SK-N-SH (cell line): Measurements from ENCODE around the gene NOTCH4. TPM values are rescaled to one million over a fixed set of nuclear protein-coding genes. Genes with fewer than 3 reads are reported as not detected.

Experiments used
- CTCF ChIA-PET: fragments of 300-600, 350-600 bp; formaldehyde crosslinking; extraction: SDS; loops from one replicate; lab custom pipeline; 2021; lab: Yijun Ruan, JAX
- POLR2A ChIA-PET: fragments of 350-600 bp; sonication (Branson Sonifier 250); formaldehyde crosslinking; extraction: SDS; loops from one replicate; lab custom pipeline; 2020; ENCODE audit warnings: antibody characterized with exemption, inconsistent platforms; lab: Yijun Ruan, JAX
- DNase-seq: peaks from one replicate; pipeline ENCODE4 v3.0.0; 2012
- H2AFZ ChIP-seq: fragments of 200-600 bp; sonication (generic); 2 replicates; pipeline ENCODE4 v1.8.1; 2016; ENCODE audit warnings: antibody characterized with exemption, mild to moderate bottlenecking, low read depth
- H3F3A ChIP-seq: fragments of 200-600 bp; sonication (generic); replicated peaks from 2 replicates; pipeline ENCODE3; 2016; ENCODE audit warnings: antibody characterized with exemption, mild to moderate bottlenecking; ENCODE audit not compliant: insufficient read depth
- H3K27ac ChIP-seq, 2 experiments: fragments of 200-500 bp in 1 of 2; fragments of 200-600 bp in 1 of 2; sonication (Bioruptor generic) in 1 of 2; sonication (generic), shearing (Covaris generic) in 1 of 2; 2 replicates each; pipeline versions ENCODE4 v1.5.1 to v1.6.1; 2014 to 2016; ENCODE audit warnings: low read depth in 2 of 2, inconsistent platforms in 1 of 2, low read length in 1 of 2, mild to moderate bottlenecking in 1 of 2, mixed read lengths in 1 of 2
- H3K27me3 ChIP-seq: fragments of 200-600 bp; sonication (generic), shearing (Covaris generic); 2 replicates; pipeline ENCODE4 v1.6.1; 2016; ENCODE audit warnings: mixed run types; ENCODE audit not compliant: insufficient read depth
- H3K36me3 ChIP-seq, 2 experiments: fragments of 200-500 bp in 1 of 2; fragments of 200-600 bp in 1 of 2; sonication (Bioruptor generic) in 1 of 2; sonication (generic) in 1 of 2; replicated peaks in 1 of 2; 2 replicates each; pipeline versions ENCODE3 to v1.5.1; 2014 to 2016; ENCODE audit warnings: low read length in 1 of 2, mild to moderate bottlenecking in 1 of 2; ENCODE audit not compliant: insufficient read depth in 2 of 2, control insufficient read depth in 1 of 2
- H3K4me1 ChIP-seq, 2 experiments: fragments of 200-500 bp in 1 of 2; fragments of 200-600 bp in 1 of 2; sonication (Bioruptor generic) in 1 of 2; sonication (generic), shearing (Covaris generic) in 1 of 2; 2 replicates each; pipeline versions ENCODE4 v1.5.1 to v1.6.1; 2014 to 2016; ENCODE audit warnings: low read depth in 1 of 2, low read length in 1 of 2, mixed run types in 1 of 2; ENCODE audit not compliant: insufficient read depth in 2 of 2, control insufficient read depth in 1 of 2
- H3K4me2 ChIP-seq: fragments of 200-600 bp; sonication (generic), shearing (Covaris generic); 2 replicates; pipeline ENCODE4 v1.6.1; 2017; ENCODE audit warnings: mixed run types
- H3K4me3 ChIP-seq, 2 experiments: fragments of 200-500 bp in 1 of 2; fragments of 200-600 bp in 1 of 2; sonication (Bioruptor generic) in 1 of 2; sonication (generic), shearing (Covaris generic) in 1 of 2; 2 replicates each; pipeline versions ENCODE4 v1.5.1 to v1.8.1; 2014 to 2016; ENCODE audit warnings: low read depth in 2 of 2, inconsistent platforms in 1 of 2, low read length in 1 of 2, mild to moderate bottlenecking in 1 of 2, mixed read lengths in 1 of 2, moderate library complexity in 1 of 2
- H3K79me2 ChIP-seq: fragments of 200-600 bp; sonication (generic); 2 replicates; pipeline ENCODE4 v1.8.1; 2017; ENCODE audit warnings: mild to moderate bottlenecking; ENCODE audit not compliant: insufficient read depth
- H3K9ac ChIP-seq: fragments of 200-600 bp; sonication (generic); 2 replicates; pipeline ENCODE4 v1.6.1; 2017; ENCODE audit warnings: mixed run types
- H3K9me2 ChIP-seq: fragments of 200-600 bp; sonication (generic); 2 replicates; pipeline ENCODE4 v1.6.1; 2017; ENCODE audit warnings: mixed run types
- H3K9me3 ChIP-seq: fragments of 200-600 bp; sonication (generic); 2 replicates; pipeline ENCODE4 v1.6.1; 2017; ENCODE audit warnings: mixed run types, mild to moderate bottlenecking, moderate library complexity
- H4K20me1 ChIP-seq: fragments of 200-600 bp; sonication (generic); 2 replicates; pipeline ENCODE4 v1.6.1; 2017; ENCODE audit warnings: mild to moderate bottlenecking, mixed run types; ENCODE audit not compliant: insufficient read depth
- CTCF ChIP-seq: fragments of 200-600 bp; sonication (generic); IDR thresholded peaks from 2 replicates; pipeline ENCODE4 v1.6.1; 2017; ENCODE audit warnings: antibody characterized with exemption, mild to moderate bottlenecking, moderate library complexity
- EP300 ChIP-seq, 2 experiments: IDR thresholded peaks; 2 replicates each; pipeline versions ENCODE4 v1.4.0 to v1.6.1; 2012; ENCODE audit warnings: borderline replicate concordance in 1 of 2, low read depth in 1 of 2, low read length in 1 of 2
- EZH2phosphoT487 ChIP-seq: fragments of 200-600 bp; sonication (generic); IDR thresholded peaks from 2 replicates; pipeline ENCODE4 v1.6.1; 2017; ENCODE audit warnings: low read depth, mixed run types, mild to moderate bottlenecking, antibody characterized with exemption, moderate library complexity, borderline replicate concordance
- FOXM1 ChIP-seq: IDR thresholded peaks from 2 replicates; pipeline ENCODE4 v1.4.0; 2012; ENCODE audit warnings: low read depth, mild to moderate bottlenecking
- GABPA ChIP-seq: IDR thresholded peaks from 2 replicates; pipeline ENCODE4 v1.4.0; 2012; ENCODE audit warnings: low read depth, mild to moderate bottlenecking
- JUND ChIP-seq: IDR thresholded peaks from 2 replicates; pipeline ENCODE4 v1.4.0; 2012
- MEF2A ChIP-seq: IDR thresholded peaks from 2 replicates; pipeline ENCODE4 v1.4.0; 2012; ENCODE audit warnings: low read depth, borderline replicate concordance
- NFIC ChIP-seq: IDR thresholded peaks from 2 replicates; pipeline ENCODE4 v1.4.0; 2012; ENCODE audit warnings: borderline replicate concordance
- NRF1 ChIP-seq: IDR thresholded peaks from 2 replicates; pipeline ENCODE4 v1.6.1; 2012; ENCODE audit warnings: low read depth, mild to moderate bottlenecking, low read length
- PBX3 ChIP-seq: IDR thresholded peaks from 2 replicates; pipeline ENCODE4; 2012
- RXRA ChIP-seq: IDR thresholded peaks from 2 replicates; pipeline ENCODE4 v1.4.0; 2012; ENCODE audit warnings: low read depth, mild to moderate bottlenecking, borderline replicate concordance
- SIN3A ChIP-seq: IDR thresholded peaks from 2 replicates; pipeline ENCODE4 v1.6.1; 2012; ENCODE audit warnings: low read depth, mild to moderate bottlenecking, low read length, moderate library complexity, borderline replicate concordance
- TAF1 ChIP-seq: IDR thresholded peaks from 2 replicates; pipeline ENCODE4 v1.6.1; 2012; ENCODE audit warnings: low read depth, mild to moderate bottlenecking, low read length, moderate library complexity, borderline replicate concordance
- TCF12 ChIP-seq: IDR thresholded peaks from 2 replicates; pipeline ENCODE4 v1.4.0; 2012
- TEAD4 ChIP-seq: IDR thresholded peaks from 2 replicates; pipeline ENCODE4 v1.4.0; 2012; ENCODE audit warnings: mild to moderate bottlenecking, borderline replicate concordance; ENCODE audit not compliant: insufficient read depth
- USF2 ChIP-seq: fragments of 150-350 bp; IDR thresholded peaks from 2 replicates; pipeline ENCODE4 v1.6.1; 2017; ENCODE audit warnings: antibody characterized with exemption, low read length, low read depth, borderline replicate concordance
- YY1 ChIP-seq: IDR thresholded peaks from 2 replicates; pipeline ENCODE4 v1.4.0; 2012; ENCODE audit warnings: low read depth, mild to moderate bottlenecking
- ZBTB33 ChIP-seq: IDR thresholded peaks from 2 replicates; pipeline ENCODE4 v1.4.0; 2012; ENCODE audit warnings: low read depth, borderline replicate concordance
- WGBS: methylation state at CpG from one replicate; pipeline ENCODE4 v1.1.6; 2017; ENCODE audit warnings: low lambda C conversion rate; 5-methylcytosine and 5-hydroxymethylcytosine counted together
- polyA plus RNA-seq, 3 experiments: library from polyadenylated mRNA; depleted of rRNA; stranded (reverse); fragments of >200 nt; gene quantifications; 2 replicates each; pipeline ENCODE4 v1.2.3, GENCODE V29; 2012

NOTCH4 gene
- polyA plus RNA-seq (2012; rRNA removed): 2.5 and 2.8 TPM in 2 replicates
- polyA plus RNA-seq (2012; cell fraction: cytosol; rRNA removed): 1.8 and 2.1 TPM in 2 replicates
- 5.6 and 6.8 TPM in 2 replicates for polyA plus RNA-seq (2012; cell fraction: nucleus; rRNA removed)

GRCh38 chr6:32223258-32224235 lies at the start of gene NOTCH4:
Gene NOTCH4 (minus strand): TSS chr6:32224067. CDS start chr6:32223928, 139 bp downstream.
- Histone ChIP-seq H3K4me2 (no peak within 1 kb of the TSS), H3K36me3 (no peaks in the 10 kb centered on the region), H3K9me3 (no peaks in the 10 kb centered on the region), H3K27me3 (peaks cover 60% of the 10 kb centered on the region), H3K9me2 (no peaks in the 10 kb centered on the region), H3F3A (no peaks in the 10 kb centered on the region), H3K4me3 (no peak within 1 kb of the TSS), H3K9ac (no peak within 1 kb of the TSS), H3K27ac (no peak within 1 kb of the TSS), H3K4me1 (no peaks in the 10 kb centered on the region), H4K20me1 (no peaks in the 10 kb centered on the region), H2AFZ (no peak within 1 kb of the TSS; the same call in 1 of the 2 replicates), H3K79me2 (no peaks in the 10 kb centered on the region)
- POLR2A ChIA-PET: no interaction called here
- 13% methylated on average over 19 of the region's 20 CpGs for WGBS
- CTCF ChIA-PET: interaction anchor here (0.7 kb wide), 1 partner anchor 23 kb away, joined by 3 read pairs; no protein-coding TSS in a partner anchor
- DNase-seq: no peak
- TF ChIP-seq FOXM1 (no peak), CTCF (no peak), SIN3A (no peak), TAF1 (no peak), YY1 (no peak), GABPA (no peak), USF2 (no peak), PBX3 (no peak)
- TF ChIP-seq, all 33 proteins: peak for 0

- Histone ChIP-seq H3K9ac (no peak overlapping the region), H3K9me3 (no peaks in the 10 kb centered on the region), H3K79me2 (no peaks in the 10 kb centered on the region), H3K4me2 (no peak overlapping the region), H3K4me1 (no peaks in the 10 kb centered on the region), H3K4me3 (no peak overlapping the region), H4K20me1 (no peaks in the 10 kb centered on the region), H3K27me3 (no peaks in the 10 kb centered on the region), H3F3A (no peaks in the 10 kb centered on the region), H3K27ac (no peak overlapping the region), H2AFZ (no peak overlapping the region), H3K9me2 (no peaks in the 10 kb centered on the region), H3K36me3 (no peaks in the 10 kb centered on the region)
- POLR2A ChIA-PET: no interaction called here
- DNase-seq: no peak
- 4% methylated on average over 1 of the region's 1 CpG for WGBS
- CTCF ChIA-PET: interaction anchor here (0.5 kb wide), 1 partner anchor 735 kb away, joined by 5 read pairs; no protein-coding TSS in a partner anchor
- TF ChIP-seq TEAD4: no peak
- no peak for TF ChIP-seq TAF1
- TF ChIP-seq USF2: no peak
- no peak for TF ChIP-seq MEF2A
- TF ChIP-seq TCF12: no peak
- TF ChIP-seq NFIC: no peak
- no peak for TF ChIP-seq NRF1
- TF ChIP-seq RXRA: no peak
- no peak for TF ChIP-seq ZBTB33
- no peak for TF ChIP-seq JUND
- TF ChIP-seq EP300 (IDR thresholded peaks at IDR 0.05; ENCODE audit: borderline replicate concordance in 1 of 2, low read depth in 1 of 2, low read length in 1 of 2): no peak
- no peak for TF ChIP-seq EZH2phosphoT487
Observed at GRCh38 chr6:32271429-32271828, 47.6 kb upstream of the NOTCH4 start.
